Erythroblast (primary cell): ENCODE results near the gene TTC28.

ENCODE experiments used
- GATA1 ChIP-seq: IDR thresholded peaks from 2 replicates; pipeline ENCODE4 v1.6.1; 2011; ENCODE audit warnings: low read depth, mild to moderate bottlenecking, control low read depth, low read length, moderate library complexity
- POLR2A ChIP-seq: IDR thresholded peaks from 2 replicates; pipeline ENCODE4 v1.6.1; 2011; ENCODE audit warnings: mild to moderate bottlenecking, low read length

GRCh38 chr22:28574159-28574788 is 105.4 kb downstream of the TTC28 start:
- TF ChIP-seq POLR2A (no peak), GATA1 (no peak)
